Panc1 (cell line): ENCODE results near the gene EXD3. TPM values are rescaled to one million over a fixed set of nuclear protein-coding genes. Genes with fewer than 3 reads are reported as not detected.

Experiments used
- ATAC-seq: fragments of 200-7000 bp; cut with Tn5 transposase; 2 replicates; pipeline ENCODE4 v1.9.1; 2020; ENCODE audit warnings: mild to moderate bottlenecking, moderate library complexity
- BruUV-seq: library from RNA; stranded (reverse); fragments of 400-500 nt; replicated peaks from 2 replicates; lab custom pipeline; 2021; lab: Mats Ljungman, UMichigan
- CTCF ChIA-PET: fragments of 300-600 bp; sonication (Branson Sonifier 250); formaldehyde crosslinking; loops from one replicate; lab custom pipeline; 2022; ENCODE audit warnings: antibody characterized with exemption; lab: Charles Lee
- POLR2A ChIA-PET: fragments of 300-600 bp; sonication (Branson Sonifier 250); formaldehyde crosslinking; loops from one replicate; lab custom pipeline; 2022; ENCODE audit warnings: antibody characterized with exemption; lab: Charles Lee
- DNase-seq: peaks from one replicate; pipeline ENCODE4 v3.0.0-alpha.2; 2010; ENCODE audit warnings: low read depth, low spot score
- H3K27ac ChIP-seq: 2 replicates; pipeline ENCODE4 v1.5.1; 2011; ENCODE audit warnings: mild to moderate bottlenecking, low read length, inconsistent platforms
- H3K27me3 ChIP-seq: fragments of 200-500 bp; sonication (Bioruptor generic); 2 replicates; pipeline ENCODE4 v1.6.0; 2014; ENCODE audit warnings: low read length, inconsistent platforms; ENCODE audit not compliant: control insufficient read depth, insufficient read depth
- H3K36me3 ChIP-seq: fragments of 200-500 bp; sonication (Bioruptor generic); 2 replicates; pipeline ENCODE4 v1.5.1; 2014; ENCODE audit warnings: inconsistent platforms, mild to moderate bottlenecking, low read length, moderate library complexity; ENCODE audit not compliant: control insufficient read depth, insufficient read depth
- H3K4me1 ChIP-seq: 2 replicates; pipeline ENCODE4 v1.5.1; 2011; ENCODE audit warnings: inconsistent platforms, mild to moderate bottlenecking, low read length, moderate library complexity; ENCODE audit not compliant: control insufficient read depth, insufficient read depth
- H3K4me3 ChIP-seq, 2 experiments: 2 replicates each; pipeline ENCODE4 v1.5.1; 2011 to 2012; ENCODE audit warnings: low read depth in 2 of 2, low read length in 2 of 2, mild to moderate bottlenecking in 2 of 2, inconsistent platforms in 1 of 2, moderate library complexity in 1 of 2
- H3K9me3 ChIP-seq: fragments of 200-500 bp; sonication (Bioruptor generic); 2 replicates; pipeline ENCODE4 v1.5.1; 2014; ENCODE audit warnings: low read depth, mild to moderate bottlenecking, inconsistent platforms, low read length, moderate library complexity; ENCODE audit not compliant: control insufficient read depth, insufficient read depth
- CTCF ChIP-seq: fragments of 450-650 bp; IDR thresholded peaks from 2 replicates; pipeline ENCODE4 v1.5.1; 2017; ENCODE audit warnings: mild to moderate bottlenecking
- POLR2AphosphoS5 ChIP-seq: IDR thresholded peaks from 2 replicates; pipeline ENCODE4 v1.6.1; 2012; ENCODE audit warnings: mild to moderate bottlenecking, low read depth, low read length, moderate library complexity
- REST ChIP-seq, 2 experiments: IDR thresholded peaks; 2 replicates each; pipeline ENCODE4 v1.6.1; 2011 to 2012; ENCODE audit warnings: low read depth in 2 of 2, control low read depth in 1 of 2, low read length in 1 of 2, mild to moderate bottlenecking in 1 of 2, moderate library complexity in 1 of 2; ENCODE audit not compliant: insufficient read depth in 1 of 2
- SIN3A ChIP-seq: IDR thresholded peaks from 2 replicates; pipeline ENCODE4 v1.6.1; 2012; ENCODE audit warnings: low read depth, mild to moderate bottlenecking, low read length, moderate library complexity, borderline replicate concordance; ENCODE audit not compliant: insufficient read depth
- TCF7L2 ChIP-seq: IDR thresholded peaks from 2 replicates; pipeline ENCODE4 v1.6.1; 2011; ENCODE audit warnings: mild to moderate bottlenecking, low read depth, low read length, inconsistent platforms
- in situ Hi-C: cut with HindIII; loops from 2 replicates; pipeline ENCODE4 v1.10.0; 2016; ENCODE audit warnings: low sequenced_read_pairs, low pct_unique_long_range_greater_than_20kb
- intact Hi-C: fragments of 100-400 bp; cut with micrococcal nuclease; formaldehyde crosslinking; loops from one replicate; pipeline ENCODE4 v1.10.0; 2022; ENCODE audit not compliant: unreplicated experiment
- total RNA-seq: library from RNA; stranded (reverse); gene quantifications from one replicate; pipeline ENCODE4 v1.2.1, GENCODE V29; 2021; ENCODE audit not compliant: unreplicated experiment

EXD3 gene
- total RNA-seq, 1 experiment from 2014 or later, result 9.2 TPM

- CTCF ChIA-PET, result interaction anchor here (0.5 kb wide), 1 partner anchor 46 kb away, joined by 6 read pairs; no protein-coding TSS in a partner anchor
- in situ Hi-C loops, result no loop called here
- BruUV-seq, result no TSS peak
- DNase-seq (no peak), ATAC-seq (no peak)
- Histone ChIP-seq H3K4me1 (peaks cover 13% of the 10 kb centered on the region), H3K9me3 (no peaks in the 10 kb centered on the region), H3K27ac (no peak overlapping the region), H3K36me3 (peaks cover 3% of the 10 kb centered on the region; the same call in 1 of the 2 replicates), H3K4me3 (peak overlapping the region; percentile 55 to 73), H3K27me3 (no peaks in the 10 kb centered on the region)
- POLR2A ChIA-PET, result no interaction called here
- intact Hi-C loops, result no loop called here
- TF ChIP-seq TCF7L2 (no peak), REST (IDR thresholded peaks at IDR 0.05; ENCODE audit: insufficient read depth in 1 of 2, low read depth in 2 of 2, low read length in 1 of 2) (no peak), SIN3A (no peak), CTCF (no peak)
Observed at GRCh38 chr9:137278721-137279711, 143.9 kb downstream of the EXD3 start.

- Histone ChIP-seq H3K36me3 (peaks cover 3% of the 10 kb centered on the region; the same call in 1 of the 2 replicates), H3K4me1 (peaks cover 13% of the 10 kb centered on the region), H3K27ac (peak overlapping the region; percentile 84), H3K27me3 (no peaks in the 10 kb centered on the region), H3K4me3 (peak overlapping the region; percentile 55 to 73), H3K9me3 (no peaks in the 10 kb centered on the region)
- intact Hi-C loops (no loop called here), in situ Hi-C loops (no loop called here)
- BruUV-seq, result no TSS peak
- TF ChIP-seq REST (IDR thresholded peaks at IDR 0.05; ENCODE audit: insufficient read depth in 1 of 2, low read depth in 2 of 2, low read length in 1 of 2), result no peak
- TF ChIP-seq SIN3A, result no peak
- TF ChIP-seq POLR2AphosphoS5, result no peak
- DNase-seq, result no peak
- ChIA-PET CTCF (interaction anchor here (1.1 kb wide), 1 partner anchor 8 kb away, joined by 3 read pairs; no protein-coding TSS in a partner anchor), POLR2A (no interaction called here)
- no peak for ATAC-seq
Observed at GRCh38 chr9:137278061-137278701, 144.8 kb downstream of the EXD3 start.
